Mucosa of stomach (tissue), 1 donor: Measurements from ENCODE around the gene CYBC1.

Source experiments
- H3K27me3 ChIP-seq: one replicate; pipeline ENCODE4 v1.7.0; 2013; ENCODE audit warnings: mild to moderate bottlenecking, low read length; ENCODE audit not compliant: control insufficient read depth, insufficient read depth
- H3K36me3 ChIP-seq: one replicate; pipeline ENCODE4 v1.7.0; 2013; ENCODE audit warnings: low read length; ENCODE audit not compliant: control insufficient read depth, insufficient read depth
- H3K4me1 ChIP-seq: one replicate; pipeline ENCODE4 v1.7.0; 2013; ENCODE audit warnings: mild to moderate bottlenecking, low read length; ENCODE audit not compliant: control insufficient read depth, insufficient read depth
- H3K4me3 ChIP-seq: one replicate; pipeline ENCODE4 v1.7.0; 2013; ENCODE audit warnings: low read length
- H3K9ac ChIP-seq: one replicate; pipeline ENCODE4 v1.7.0; 2013; ENCODE audit warnings: mild to moderate bottlenecking, low read length, moderate library complexity
- H3K9me3 ChIP-seq: one replicate; pipeline ENCODE4 v1.7.0; 2013; ENCODE audit warnings: mild to moderate bottlenecking, low read length, moderate library complexity; ENCODE audit not compliant: control insufficient read depth
- donor health status: Pancreatic carcinoma.

Gene CYBC1

DNA sequence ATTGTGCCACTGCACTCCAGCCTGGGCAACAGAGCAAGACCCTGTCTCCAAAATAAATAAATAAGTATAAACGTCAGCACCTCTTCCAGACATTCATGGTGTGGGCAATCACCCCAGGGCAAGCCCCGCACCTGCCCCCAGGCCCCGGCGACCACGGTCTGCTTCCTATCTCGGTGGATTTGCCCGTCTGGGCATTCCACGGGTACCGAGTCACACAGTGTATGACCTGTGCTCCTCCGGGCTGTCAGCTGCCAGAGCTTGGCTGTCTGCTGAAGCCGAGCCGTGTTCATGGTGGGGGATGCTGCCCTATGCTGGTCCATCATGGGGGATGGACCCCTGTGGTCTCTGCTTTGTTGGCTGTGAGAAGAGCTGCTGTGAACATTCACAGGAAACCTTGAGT lies 15.4 kb downstream of the CYBC1 start:
- H3K9me3 ChIP-seq: no peaks in the 10 kb centered on the region
- no peaks in the 10 kb centered on the region for H3K27me3 ChIP-seq
- no peak overlapping the region for H3K9ac ChIP-seq
- no peak overlapping the region for H3K4me3 ChIP-seq
- no peaks in the 10 kb centered on the region for H3K36me3 ChIP-seq
- no peaks in the 10 kb centered on the region for H3K4me1 ChIP-seq

DNA sequence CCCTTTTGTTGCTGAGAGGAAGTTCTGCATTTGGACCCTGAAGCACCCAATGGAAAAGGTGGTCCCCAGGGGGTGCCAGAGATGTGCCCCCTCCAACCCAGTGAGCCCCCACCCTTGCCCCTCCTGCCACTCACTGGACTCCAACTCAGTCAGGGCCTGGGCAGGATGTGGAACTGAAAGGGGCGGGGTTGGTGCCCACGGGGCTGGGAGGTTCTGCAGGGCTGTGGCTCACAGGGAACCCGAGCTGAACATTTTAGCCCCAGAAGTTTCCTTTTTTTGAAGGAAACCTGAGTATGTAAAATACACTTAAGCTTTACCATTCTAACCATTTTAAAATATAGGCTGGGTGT lies 16.4 kb downstream of the CYBC1 start:
- no peaks in the 10 kb centered on the region for H3K27me3 ChIP-seq
- no peaks in the 10 kb centered on the region for H3K9me3 ChIP-seq
- no peak overlapping the region for H3K4me3 ChIP-seq
- no peaks in the 10 kb centered on the region for H3K36me3 ChIP-seq
- no peak overlapping the region for H3K9ac ChIP-seq
- H3K4me1 ChIP-seq: no peaks in the 10 kb centered on the region

DNA sequence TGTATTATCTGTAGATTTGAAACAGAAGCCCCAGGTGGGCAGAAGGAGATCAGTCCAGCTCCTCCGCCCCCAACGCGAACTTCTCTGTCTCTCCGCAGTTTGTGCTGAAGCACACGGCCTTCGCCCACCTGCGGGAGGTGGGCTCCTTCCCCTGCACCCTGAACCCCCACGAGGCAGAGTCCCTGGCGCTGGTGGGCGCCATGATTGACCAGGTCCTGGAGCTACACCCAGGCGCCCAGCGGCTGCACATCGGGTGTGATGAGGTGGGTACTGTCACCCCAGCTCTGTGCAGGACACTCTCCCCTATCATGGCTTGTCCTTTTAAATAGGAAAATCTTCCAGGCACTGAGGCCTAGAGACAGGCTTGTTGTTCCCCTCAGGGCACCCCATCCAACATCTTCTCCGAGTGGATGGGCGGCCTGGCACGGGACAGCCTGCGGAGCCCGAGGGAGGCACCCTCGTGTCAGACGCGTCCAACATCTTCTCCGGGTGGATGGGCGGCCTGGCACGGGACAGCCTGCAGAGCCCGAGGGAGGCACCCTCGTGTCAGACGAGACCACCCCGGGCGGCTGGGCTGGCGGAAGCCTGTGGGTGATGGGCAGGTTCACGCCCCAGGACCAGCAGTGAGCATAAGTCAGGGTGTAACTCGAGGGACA lies 16.9 kb downstream of the CYBC1 start:
- no peaks in the 10 kb centered on the region for H3K9me3 ChIP-seq
- no peaks in the 10 kb centered on the region for H3K4me1 ChIP-seq
- no peaks in the 10 kb centered on the region for H3K36me3 ChIP-seq
- H3K9ac ChIP-seq: no peak overlapping the region
- H3K27me3 ChIP-seq: no peaks in the 10 kb centered on the region
- no peak overlapping the region for H3K4me3 ChIP-seq

DNA sequence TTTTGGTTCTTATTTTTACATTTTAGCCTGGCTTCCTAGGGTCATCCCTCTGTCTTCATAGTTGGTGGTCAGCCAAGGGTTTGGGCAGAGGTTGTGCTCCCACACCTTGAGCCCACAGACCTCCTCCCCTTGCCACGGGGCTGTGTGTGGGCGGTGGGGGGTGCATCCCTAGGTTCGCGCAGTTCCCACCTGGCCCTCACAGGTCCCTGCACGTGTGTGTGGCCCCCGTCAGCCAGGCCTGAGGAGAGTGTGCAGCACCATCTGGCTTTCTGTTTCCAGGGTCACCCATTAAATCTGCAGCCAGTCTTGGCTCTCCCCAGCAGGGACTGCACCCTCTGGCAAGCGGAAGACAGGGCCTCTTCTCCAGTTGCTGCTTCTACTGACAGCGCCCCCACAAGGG lies 18.5 kb downstream of the CYBC1 start:
- Histone ChIP-seq H3K27me3 (no peaks in the 10 kb centered on the region), H3K4me1 (no peaks in the 10 kb centered on the region), H3K9me3 (no peaks in the 10 kb centered on the region), H3K9ac (no peak overlapping the region), H3K36me3 (no peaks in the 10 kb centered on the region), H3K4me3 (no peak overlapping the region)

DNA sequence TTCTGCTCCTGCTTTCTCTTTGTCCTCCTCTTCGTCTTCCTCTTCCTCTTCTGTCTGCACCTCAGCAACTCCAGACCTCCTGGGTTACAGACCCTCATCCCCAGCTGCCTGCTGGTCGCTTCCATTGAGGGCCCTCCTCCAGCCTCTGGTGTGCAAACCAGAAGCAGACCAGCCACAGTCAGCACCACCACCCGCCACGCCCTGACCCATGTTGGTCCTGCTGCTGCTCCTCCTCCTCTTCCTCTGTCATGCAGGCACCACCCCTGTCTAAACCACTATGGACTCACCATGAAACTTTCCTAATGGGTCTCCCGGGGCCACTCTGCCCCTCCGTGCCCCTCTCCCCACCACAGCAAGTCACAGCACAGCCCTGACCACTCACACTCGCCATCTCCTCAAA lies 20.7 kb downstream of the CYBC1 start:
- H3K4me3 ChIP-seq: no peak overlapping the region
- no peaks in the 10 kb centered on the region for H3K27me3 ChIP-seq
- no peaks in the 10 kb centered on the region for H3K4me1 ChIP-seq
- no peaks in the 10 kb centered on the region for H3K9me3 ChIP-seq
- H3K9ac ChIP-seq: no peak overlapping the region
- H3K36me3 ChIP-seq: no peaks in the 10 kb centered on the region

DNA sequence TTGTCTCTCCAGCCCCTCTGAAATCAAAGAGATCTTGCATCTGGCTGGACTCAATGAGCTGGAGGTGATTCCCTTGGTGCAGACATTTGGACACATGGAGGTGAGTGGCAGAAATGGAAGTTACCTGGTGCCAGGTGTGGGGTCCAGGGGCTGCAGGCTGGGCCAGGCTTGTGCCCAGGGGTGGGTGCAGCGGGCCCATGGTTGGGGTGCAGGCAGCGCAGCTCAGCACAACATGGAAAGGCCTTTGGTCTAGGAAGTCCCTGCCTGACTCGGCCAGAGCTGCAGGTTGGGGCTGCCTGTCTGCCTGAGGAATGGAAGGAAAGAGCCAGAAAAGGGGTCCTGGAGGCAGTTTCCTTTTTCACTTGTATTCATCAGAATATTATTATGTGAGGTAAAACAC lies 22.0 kb downstream of the CYBC1 start:
- Histone ChIP-seq H3K4me3 (no peak overlapping the region), H3K36me3 (no peaks in the 10 kb centered on the region), H3K4me1 (no peaks in the 10 kb centered on the region), H3K9me3 (no peaks in the 10 kb centered on the region), H3K27me3 (no peaks in the 10 kb centered on the region), H3K9ac (no peak overlapping the region)

DNA sequence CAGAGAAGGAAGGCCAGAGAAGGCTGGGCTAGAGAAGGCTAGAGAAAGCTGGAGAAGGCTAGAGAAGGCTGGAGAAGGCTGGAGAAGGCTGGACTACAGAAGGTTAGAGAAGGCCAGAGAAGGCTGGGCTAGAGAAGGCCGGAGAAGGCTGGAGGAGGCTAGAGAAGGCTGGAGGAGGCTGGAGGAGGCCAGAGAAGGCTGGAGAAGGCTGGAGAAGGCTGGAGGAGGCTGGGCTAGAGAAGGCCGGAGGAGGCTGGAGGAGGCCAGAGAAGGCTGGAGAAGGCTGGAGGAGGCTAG lies 25.7 kb downstream of the CYBC1 start:
- Histone ChIP-seq H3K9me3 (no peaks in the 10 kb centered on the region), H3K27me3 (no peaks in the 10 kb centered on the region), H3K4me1 (no peaks in the 10 kb centered on the region), H3K36me3 (peaks cover 4% of the 10 kb centered on the region), H3K4me3 (no peak overlapping the region), H3K9ac (no peak overlapping the region)

DNA sequence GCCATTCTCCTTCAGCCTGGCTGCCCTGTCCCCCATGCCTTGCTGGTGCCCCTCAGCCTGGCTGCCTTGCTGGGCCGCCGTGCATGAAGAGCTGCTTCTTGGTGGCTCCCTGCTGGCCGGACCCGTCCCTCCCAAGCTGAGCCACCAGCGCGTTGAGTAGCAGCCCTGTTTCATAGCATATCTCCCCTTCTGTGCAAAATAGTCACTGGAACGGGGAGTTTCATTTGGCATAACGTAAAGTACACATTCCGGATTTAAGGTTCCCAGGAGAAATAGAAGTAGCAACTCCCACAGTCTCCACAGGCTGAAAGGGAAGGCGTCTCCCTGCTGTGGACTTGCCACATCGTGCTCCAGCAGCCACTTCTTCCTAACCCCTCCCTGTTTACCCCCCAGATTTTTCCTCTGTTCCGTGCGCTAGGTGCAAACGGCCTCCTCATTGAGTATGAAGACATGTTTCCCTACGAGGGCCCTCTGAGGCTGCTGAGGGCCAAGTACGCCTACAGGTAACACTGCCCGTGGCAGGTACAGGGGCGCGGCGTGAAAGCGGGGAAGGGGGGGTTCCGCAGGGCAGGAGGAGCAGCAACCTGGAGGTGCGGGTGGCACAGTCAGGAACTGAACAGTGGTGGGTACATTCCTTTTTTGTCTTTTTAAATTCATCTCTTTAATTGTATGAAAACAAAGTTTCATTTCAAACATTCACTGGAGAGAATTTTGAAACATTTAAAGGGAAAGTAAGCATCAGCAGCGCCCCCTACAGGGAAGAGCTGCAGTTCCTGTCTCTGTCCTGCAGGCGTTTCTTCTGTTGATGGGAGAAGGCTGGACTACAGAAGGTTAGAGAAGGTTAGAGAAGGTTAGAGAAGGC lies 26.3 kb downstream of the CYBC1 start:
- Histone ChIP-seq H3K9ac (no peak overlapping the region), H3K36me3 (peaks cover 4% of the 10 kb centered on the region), H3K27me3 (no peaks in the 10 kb centered on the region), H3K9me3 (no peaks in the 10 kb centered on the region), H3K4me1 (no peaks in the 10 kb centered on the region), H3K4me3 (no peak overlapping the region)

DNA sequence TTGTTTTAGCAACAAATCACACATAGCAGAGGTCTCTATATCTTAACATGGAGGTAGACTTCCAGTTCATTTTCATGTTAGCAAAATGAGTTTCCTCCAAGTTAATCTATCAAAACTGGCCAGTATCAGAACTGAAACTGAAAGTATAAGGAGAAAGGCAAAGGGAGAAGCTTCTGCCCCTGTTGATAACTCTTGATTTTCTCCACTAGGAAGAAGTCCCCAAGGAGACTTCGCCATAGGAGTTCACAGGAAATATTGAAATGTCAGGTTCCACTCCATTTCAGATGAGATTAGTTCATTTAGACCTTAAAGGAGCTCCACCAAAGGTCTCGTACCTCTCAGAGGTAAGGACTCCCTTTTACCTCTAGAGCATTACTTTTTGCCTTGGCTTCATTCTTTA lies 31.0 kb downstream of the CYBC1 start:
- Histone ChIP-seq H3K4me3 (no peak overlapping the region), H3K9me3 (no peaks in the 10 kb centered on the region), H3K9ac (peak overlapping the region; percentile 80), H3K4me1 (peaks cover 2% of the 10 kb centered on the region), H3K27me3 (no peaks in the 10 kb centered on the region), H3K36me3 (peaks cover 4% of the 10 kb centered on the region)

DNA sequence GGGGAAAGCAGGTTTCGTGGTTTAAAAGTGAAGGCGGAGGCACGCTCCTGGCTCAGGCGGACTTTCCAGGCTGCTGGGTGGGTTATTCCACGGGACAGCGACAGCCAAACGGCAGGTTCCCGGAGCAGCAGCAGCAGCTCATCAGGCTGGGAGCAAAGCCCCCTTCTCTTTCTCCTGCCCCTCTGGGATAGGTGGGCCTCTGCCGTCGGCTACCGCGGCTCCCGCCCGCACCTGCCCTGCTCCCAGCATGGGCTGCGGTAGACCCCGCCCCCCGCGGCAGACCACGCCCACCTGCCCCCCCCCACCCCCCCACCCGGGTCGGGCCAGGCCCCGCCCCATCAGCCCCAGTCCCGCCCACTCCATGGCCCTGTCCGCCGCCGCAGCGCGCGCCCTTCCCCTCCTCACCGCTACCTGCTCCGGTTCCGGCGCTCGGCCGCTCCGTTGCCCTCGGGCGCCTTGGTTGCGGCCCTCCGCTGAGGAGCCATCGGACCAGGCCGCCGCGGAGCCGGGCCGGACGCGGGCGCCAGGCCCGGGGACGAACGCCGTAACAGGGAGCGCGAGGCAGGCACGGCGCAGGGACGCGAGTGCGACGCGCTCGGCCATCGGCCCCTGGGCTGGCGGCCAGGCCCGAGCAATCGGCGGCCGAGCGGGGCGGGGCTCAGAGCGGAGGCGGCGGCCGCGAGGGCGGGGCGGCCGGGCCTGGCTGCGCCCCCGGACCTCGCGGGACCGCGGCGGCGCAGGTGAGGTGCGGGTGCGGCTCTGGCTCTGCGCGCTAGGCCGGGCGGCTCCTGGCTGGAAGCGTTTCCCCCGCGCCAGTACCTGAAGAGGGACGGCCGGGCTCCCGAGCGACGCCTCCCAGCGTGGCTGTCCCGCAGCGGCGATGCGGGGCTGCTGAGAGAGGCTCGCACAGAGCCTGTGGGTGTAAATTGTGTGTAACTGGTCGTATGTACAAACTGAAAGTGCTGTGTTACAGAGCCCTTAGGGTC lies 32.3 kb downstream of the CYBC1 start, which contains the start of the genes HEXD and OGFOD3:
Gene HEXD (plus strand): TSS at position 347 of the 986 bp plus-strand sequence. CDS start 1,453 bp downstream, outside the sequence.
Gene OGFOD3 (minus strand): TSS at position 586 of the 986 bp plus-strand sequence. CDS start 101 bp downstream, at position 485.
- H3K36me3 ChIP-seq: peaks cover 4% of the 10 kb centered on the region
- H3K9ac ChIP-seq: peak within 1 kb of the TSS; percentile 80
- H3K4me3 ChIP-seq: peak within 1 kb of the TSS; percentile 93
- peaks cover 4% of the 10 kb centered on the region for H3K4me1 ChIP-seq
- no peaks in the 10 kb centered on the region for H3K9me3 ChIP-seq
- no peaks in the 10 kb centered on the region for H3K27me3 ChIP-seq

DNA sequence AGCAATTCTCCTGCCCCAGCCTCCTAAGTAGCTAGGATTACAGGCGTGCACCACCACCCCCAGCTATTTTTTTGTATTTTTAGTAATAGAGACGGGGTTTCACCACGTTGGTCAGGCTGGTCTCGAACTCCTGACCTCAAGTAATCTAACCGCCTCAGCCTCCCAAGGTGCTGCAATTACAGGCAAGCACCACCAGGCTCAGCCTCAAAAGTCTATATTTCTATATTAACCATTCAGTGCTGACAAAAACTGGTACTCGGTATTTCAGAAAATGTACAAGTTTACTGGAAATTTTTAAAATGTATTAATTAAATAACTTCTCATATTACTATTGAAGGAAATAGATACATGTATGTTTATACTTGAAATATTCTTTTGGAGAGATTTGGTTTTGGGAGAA lies 33.8 kb downstream of the CYBC1 start:
- H3K4me1 ChIP-seq: peaks cover 4% of the 10 kb centered on the region
- H3K36me3 ChIP-seq: peaks cover 4% of the 10 kb centered on the region
- H3K27me3 ChIP-seq: no peaks in the 10 kb centered on the region
- H3K9ac ChIP-seq: no peak overlapping the region
- no peaks in the 10 kb centered on the region for H3K9me3 ChIP-seq
- no peak overlapping the region for H3K4me3 ChIP-seq

DNA sequence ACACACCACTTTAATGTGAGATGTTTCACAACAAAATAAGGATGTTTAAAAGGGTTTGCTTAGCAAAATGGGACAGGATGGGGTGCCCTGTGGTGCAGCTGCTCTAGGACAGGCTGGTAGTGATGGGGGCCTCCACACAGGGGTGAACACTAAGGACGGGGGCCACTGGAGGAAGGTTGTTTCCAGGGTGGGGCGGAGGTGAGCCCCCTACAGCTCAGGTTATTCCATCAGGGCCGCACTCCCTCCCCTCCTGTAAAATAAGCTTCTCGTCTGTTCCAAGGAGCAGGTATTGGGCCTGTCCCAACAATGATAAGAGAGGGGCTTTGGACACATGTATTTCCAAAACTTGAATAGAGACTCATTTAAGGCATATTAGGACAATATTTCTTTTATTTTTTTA lies 34.3 kb downstream of the CYBC1 start:
- H3K9ac ChIP-seq: no peak overlapping the region
- peaks cover 4% of the 10 kb centered on the region for H3K36me3 ChIP-seq
- H3K9me3 ChIP-seq: no peaks in the 10 kb centered on the region
- no peaks in the 10 kb centered on the region for H3K27me3 ChIP-seq
- no peak overlapping the region for H3K4me3 ChIP-seq
- peaks cover 4% of the 10 kb centered on the region for H3K4me1 ChIP-seq
